LNCAP (cell line): ENCODE data around the gene THAP3.

Experiments
- CTCF ChIP-seq: fragments of 450-650 bp; IDR thresholded peaks from 2 replicates; pipeline ENCODE4 v1.5.1; 2017; ENCODE audit warnings: mild to moderate bottlenecking

THAP3 gene

DNA sequence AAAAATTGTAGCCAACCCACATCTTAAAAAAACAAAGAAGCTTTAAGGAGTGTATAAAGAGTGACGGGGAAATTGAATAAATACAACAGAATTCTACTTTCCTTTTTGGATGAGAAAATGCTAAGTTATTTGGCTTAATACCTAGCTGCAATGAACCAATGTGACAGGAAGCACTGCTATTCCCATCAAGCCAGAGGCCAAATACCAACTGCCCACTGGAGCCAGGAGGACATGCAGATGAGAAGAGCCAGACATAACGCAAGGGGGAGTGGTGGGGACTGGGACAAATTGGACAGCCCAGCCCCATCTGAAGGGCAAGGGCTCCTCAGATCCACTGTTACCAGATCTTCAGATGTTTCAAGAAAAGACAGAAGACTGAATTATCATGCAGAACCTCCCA lies 51.3 kb downstream of the THAP3 start:
- no peak for TF ChIP-seq CTCF
